ENCODE measurements around the gene PIM3.
A peak's percentile ranks its signal among the peaks of the same experiment; 100 is the strongest.

The PIM3 gene

DNA sequence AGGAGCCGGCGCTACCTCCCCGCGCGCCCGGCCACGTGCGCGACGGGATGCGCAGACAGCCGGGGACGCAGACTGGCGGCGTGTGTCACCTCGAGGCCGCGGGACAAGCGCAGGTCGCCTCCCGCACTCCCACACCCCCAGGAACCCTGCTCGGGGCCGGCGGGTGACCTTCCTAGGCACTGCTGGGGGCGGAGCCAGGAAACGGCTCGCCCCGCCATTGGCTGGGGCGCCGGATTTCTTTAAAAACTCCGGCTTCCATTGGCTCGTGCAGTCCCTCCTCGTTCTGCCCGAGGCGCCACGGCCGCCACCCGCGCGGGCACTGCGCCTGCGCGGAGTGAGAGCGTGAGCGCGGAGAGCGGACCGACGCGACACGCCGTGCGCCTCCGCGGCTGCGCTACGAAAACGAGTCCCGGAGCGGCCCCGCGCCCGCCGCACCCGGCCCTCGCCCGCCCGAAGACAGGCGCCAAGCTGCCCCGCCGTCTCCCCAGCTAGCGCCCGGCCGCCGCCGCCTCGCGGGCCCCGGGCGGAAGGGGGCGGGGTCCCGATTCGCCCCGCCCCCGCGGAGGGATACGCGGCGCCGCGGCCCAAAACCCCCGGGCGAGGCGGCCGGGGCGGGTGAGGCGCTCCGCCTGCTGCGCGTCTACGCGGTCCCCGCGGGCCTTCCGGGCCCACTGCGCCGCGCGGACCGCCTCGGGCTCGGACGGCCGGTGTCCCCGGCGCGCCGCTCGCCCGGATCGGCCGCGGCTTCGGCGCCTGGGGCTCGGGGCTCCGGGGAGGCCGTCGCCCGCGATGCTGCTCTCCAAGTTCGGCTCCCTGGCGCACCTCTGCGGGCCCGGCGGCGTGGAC, at the start of gene PIM3:
Gene PIM3, plus strand, starts transcription at position 614 of the 846 bp plus-strand sequence. Its CDS starts 176 bp downstream, at position 790.
- TF ChIP-seq, protein P1, sequence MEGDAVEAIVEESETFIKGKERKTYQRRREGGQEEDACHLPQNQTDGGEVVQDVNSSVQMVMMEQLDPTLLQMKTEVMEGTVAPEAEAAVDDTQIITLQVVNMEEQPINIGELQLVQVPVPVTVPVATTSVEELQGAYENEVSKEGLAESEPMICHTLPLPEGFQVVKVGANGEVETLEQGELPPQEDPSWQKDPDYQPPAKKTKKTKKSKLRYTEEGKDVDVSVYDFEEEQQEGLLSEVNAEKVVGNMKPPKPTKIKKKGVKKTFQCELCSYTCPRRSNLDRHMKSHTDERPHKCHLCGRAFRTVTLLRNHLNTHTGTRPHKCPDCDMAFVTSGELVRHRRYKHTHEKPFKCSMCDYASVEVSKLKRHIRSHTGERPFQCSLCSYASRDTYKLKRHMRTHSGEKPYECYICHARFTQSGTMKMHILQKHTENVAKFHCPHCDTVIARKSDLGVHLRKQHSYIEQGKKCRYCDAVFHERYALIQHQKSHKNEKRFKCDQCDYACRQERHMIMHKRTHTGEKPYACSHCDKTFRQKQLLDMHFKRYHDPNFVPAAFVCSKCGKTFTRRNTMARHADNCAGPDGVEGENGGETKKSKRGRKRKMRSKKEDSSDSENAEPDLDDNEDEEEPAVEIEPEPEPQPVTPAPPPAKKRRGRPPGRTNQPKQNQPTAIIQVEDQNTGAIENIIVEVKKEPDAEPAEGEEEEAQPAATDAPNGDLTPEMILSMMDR (IDR thresholded peaks at IDR 0.05; ENCODE audit: control extremely low read depth, extremely low read depth, low read depth, missing control alignments): no peak
- ChIA-PET POLR2A (interaction anchor here (0.6 to 1.1 kb wide), 3 partner anchors 8 to 125 kb away, joined by 3 to 4 read pairs (median 3); no protein-coding TSS in a partner anchor), CTCF (interaction anchor here (1.2 to 1.8 kb wide), 2 partner anchors 12 to 14 kb away, joined by 3 to 6 read pairs; no protein-coding TSS in a partner anchor)
- DNase-seq (ENCODE audit: extremely low spot score): peak; percentile 97

DNA sequence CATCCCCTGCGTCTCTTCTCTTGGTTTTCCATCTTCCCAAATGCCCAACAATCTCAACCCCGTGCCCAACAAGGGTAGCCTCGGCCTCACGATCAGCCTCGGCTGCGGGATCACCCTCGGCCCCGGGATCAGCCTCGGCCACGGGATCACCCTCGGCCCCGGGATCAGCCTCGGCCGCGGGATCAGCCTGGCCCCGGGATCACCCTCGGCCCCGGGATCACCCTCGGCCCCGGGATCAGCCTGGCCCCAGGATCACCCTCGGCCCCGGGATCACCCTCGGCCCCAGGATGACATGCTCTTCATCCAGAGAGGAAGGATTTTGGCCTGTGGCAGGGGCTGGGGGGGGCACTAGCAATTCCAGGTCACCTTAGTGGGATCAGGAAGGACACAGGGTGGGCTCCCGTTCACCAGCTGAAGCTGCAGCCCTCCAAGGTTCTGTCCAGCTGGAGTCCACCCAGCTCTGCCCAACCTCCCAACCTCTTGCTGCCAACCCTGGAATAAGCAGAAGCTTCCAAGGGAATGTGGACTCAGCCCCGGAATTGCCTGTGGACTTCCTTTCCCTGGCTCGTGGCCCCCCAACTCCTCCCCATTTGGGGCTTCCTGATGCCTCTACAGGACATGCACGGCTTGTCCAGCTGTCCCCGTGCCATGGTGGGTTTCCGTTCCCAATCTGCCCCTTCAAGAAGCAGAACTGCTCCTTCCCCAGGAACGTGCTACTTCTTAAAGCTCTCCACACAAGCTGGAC, 48.5 kb upstream of the PIM3 start:
- TF ChIP-seq, protein P1 (IDR thresholded peaks at IDR 0.05; ENCODE audit: control extremely low read depth, extremely low read depth, low read depth, missing control alignments): no peak
- ChIA-PET CTCF (interaction anchor here (1.6 to 2.0 kb wide), 2 partner anchors 10 to 12 kb away, joined by 3 to 5 read pairs; no protein-coding TSS in a partner anchor), POLR2A (no interaction called here)
- DNase-seq (ENCODE audit: extremely low spot score): no peak

- ChIA-PET POLR2A (no interaction called here), CTCF (interaction anchor here (1.6 to 2.0 kb wide), 2 partner anchors 9 to 11 kb away, joined by 3 to 5 read pairs; no protein-coding TSS in a partner anchor)
- no peak for DNase-seq (ENCODE audit: extremely low spot score)
- TF ChIP-seq, protein P1 (IDR thresholded peaks at IDR 0.05; ENCODE audit: control extremely low read depth, extremely low read depth, low read depth, missing control alignments): no peak
Observed at GRCh38 chr22:49913026-49913425, 47.5 kb upstream of the PIM3 start.

DNA sequence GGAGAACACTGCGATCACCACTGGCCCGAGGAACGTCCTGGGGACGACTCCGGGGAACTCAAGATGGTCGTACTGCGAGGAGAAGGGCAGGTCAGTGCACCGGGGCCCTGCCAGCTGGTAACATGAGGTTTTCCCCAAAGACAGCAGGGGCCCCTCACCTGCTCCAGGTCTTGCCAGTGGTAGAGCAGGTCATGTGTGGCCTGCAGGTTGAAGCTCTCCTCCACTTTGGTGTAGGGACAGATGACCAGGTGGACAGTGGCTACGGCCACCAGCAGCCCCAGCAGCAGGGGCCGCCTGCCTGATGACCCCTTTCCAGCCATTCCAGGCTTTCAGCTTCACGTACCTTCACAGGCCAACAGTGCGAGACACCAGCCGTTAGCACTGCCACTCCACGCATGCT, 47.1 kb upstream of the PIM3 start:
- ChIA-PET POLR2A (no interaction called here), CTCF (interaction anchor here (1.6 to 2.0 kb wide), 2 partner anchors 8 to 10 kb away, joined by 3 to 5 read pairs; no protein-coding TSS in a partner anchor)
- no peak for DNase-seq (ENCODE audit: extremely low spot score)
- TF ChIP-seq, protein P1 (IDR thresholded peaks at IDR 0.05; ENCODE audit: control extremely low read depth, extremely low read depth, low read depth, missing control alignments): no peak

GRCh38 chr22:49914256-49914655, 46.3 kb upstream of the PIM3 start:
- CTCF ChIA-PET: interaction anchor here (0.7 to 2.9 kb wide), 3 partner anchors 9 to 116 kb away, joined by 3 to 8 read pairs (median 3); no protein-coding TSS in a partner anchor
- TF ChIP-seq, protein P1 (IDR thresholded peaks at IDR 0.05; ENCODE audit: control extremely low read depth, extremely low read depth, low read depth, missing control alignments): no peak
- POLR2A ChIA-PET: no interaction called here

GRCh38 chr22:49915610-49916009, 45.0 kb upstream of the PIM3 start:
- no peak for DNase-seq (ENCODE audit: extremely low spot score)
- ChIA-PET CTCF (interaction anchor here (0.7 to 2.9 kb wide), 3 partner anchors 8 to 115 kb away, joined by 3 to 8 read pairs (median 3); no protein-coding TSS in a partner anchor), POLR2A (no interaction called here)
- TF ChIP-seq, protein P1 (IDR thresholded peaks at IDR 0.05; ENCODE audit: control extremely low read depth, extremely low read depth, low read depth, missing control alignments): no peak

More at GRCh38 chr22:49914256-49914655, 46.3 kb upstream of the PIM3 start:
- no peak for DNase-seq (ENCODE audit: extremely low spot score)
